Measurements from ENCODE around the gene USE1. TPM values are rescaled to one million over a fixed set of nuclear protein-coding genes. Genes with fewer than 3 reads are reported as not detected.
A peak's percentile ranks its signal among the peaks of the same experiment; 100 is the strongest.
"Not testable (repeated sequence)": the region's sequence is repeated elsewhere in the genome, so short reads cannot be mapped to it uniquely, and the experiment has no call there.

The USE1 gene, protein sequence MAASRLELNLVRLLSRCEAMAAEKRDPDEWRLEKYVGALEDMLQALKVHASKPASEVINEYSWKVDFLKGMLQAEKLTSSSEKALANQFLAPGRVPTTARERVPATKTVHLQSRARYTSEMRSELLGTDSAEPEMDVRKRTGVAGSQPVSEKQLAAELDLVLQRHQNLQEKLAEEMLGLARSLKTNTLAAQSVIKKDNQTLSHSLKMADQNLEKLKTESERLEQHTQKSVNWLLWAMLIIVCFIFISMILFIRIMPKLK
- 21.6 TPM for polyA plus RNA-seq (2013, experiment 1 of 2; ENCODE audit: insufficient read length)
- polyA plus RNA-seq (2013, experiment 2 of 2; ENCODE audit: insufficient read length): 27.4 TPM

DNA sequence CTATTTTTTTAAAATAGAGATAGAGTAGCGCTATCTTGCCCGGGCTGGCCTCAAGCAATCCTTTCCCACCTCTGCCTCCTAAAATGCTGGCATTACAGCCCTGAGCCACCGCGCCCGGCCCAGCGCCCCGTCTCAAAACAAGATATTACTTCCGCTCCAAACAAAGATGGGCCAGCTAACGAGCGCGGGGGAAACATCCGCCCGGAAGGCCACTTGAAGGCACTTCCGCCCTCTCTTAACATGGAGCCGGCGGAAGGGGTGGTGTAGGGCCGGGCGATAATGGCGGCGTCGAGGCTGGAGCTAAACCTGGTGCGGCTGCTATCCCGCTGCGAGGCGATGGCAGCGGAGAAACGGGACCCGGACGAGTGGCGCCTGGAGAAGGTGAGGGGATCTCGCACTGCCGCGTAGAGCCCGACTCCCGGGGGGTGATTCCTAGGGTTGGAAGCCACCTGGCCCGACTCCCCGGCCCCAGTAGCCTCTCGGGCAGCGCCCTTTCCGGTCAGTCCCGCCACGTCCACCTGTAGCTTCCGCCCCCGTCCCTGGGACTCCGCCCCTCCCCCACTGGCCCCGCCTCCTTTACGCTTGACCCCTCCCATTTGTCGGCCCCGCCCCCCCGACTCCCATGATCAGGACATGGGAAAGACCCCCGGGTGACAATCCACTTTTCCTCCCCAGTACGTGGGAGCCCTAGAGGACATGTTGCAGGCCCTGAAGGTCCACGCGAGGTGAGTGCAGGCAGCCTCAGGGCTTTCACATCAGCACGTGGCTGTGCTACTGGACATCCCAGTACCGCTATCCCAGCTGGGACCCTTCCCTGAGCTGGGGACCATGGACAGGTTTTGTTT, at the start of gene USE1:
USE1 (plus strand) TSS at position 231 of the 845 bp plus-strand sequence; CDS start at position 280, 49 bp downstream.
- peak; percentile 92 for DNase-seq

DNA sequence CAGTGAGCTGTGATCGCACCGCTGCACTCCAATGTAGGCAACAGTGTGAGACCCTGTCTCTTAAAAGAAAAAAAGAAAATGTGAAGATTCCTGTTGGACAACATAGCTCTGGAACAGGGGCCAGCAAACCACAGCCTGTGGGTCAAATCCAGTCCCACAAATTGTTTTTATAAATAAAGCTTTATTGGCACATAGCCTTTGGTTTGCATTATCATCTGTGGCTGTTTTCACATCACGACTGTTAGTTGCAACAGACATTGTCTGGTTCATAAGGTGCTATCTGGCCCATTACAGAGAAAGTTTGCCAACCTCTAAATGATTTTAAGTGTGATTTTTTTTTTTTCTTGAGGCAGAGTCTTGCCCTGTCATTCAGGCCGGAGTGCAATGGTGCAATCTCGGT, 49.4 kb upstream of the USE1 start:
- DNase-seq: no peak

DNA sequence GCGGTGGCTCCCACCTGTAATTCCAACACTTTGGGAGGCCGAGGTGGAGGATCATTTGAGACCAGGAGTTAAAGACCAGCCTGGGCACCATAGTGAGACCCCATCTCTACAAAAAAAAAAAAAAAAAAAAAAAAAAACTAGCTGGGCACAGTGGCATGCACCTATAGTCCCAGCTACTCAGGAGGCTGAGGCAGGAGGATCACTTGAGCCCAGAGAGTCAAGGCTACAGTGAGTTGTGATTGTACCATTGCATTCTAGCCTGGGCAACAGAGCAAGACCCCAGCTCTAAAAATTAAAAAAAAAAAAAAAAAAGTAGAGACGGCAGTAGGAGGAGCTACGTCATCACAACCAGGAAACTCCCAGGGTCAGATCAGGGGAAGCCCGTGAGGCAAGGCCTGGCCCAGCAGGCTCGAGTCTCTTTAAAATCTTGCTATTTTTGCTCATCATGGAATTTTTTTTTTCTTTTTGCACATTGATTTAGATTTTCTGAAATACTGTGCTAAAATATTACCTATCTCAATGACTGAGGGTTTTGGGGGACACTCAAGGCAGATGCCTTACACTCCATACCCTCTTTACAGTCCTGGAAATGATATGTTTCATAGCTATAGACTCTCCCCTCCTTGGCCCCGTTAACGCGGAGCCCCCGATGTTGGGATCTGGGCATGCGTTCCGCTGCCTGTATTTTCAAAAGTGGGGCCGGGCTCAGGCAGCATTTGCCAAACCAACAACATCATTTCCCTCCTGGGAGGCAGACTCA, 44.4 kb upstream of the USE1 start:
- no peak for DNase-seq

DNA sequence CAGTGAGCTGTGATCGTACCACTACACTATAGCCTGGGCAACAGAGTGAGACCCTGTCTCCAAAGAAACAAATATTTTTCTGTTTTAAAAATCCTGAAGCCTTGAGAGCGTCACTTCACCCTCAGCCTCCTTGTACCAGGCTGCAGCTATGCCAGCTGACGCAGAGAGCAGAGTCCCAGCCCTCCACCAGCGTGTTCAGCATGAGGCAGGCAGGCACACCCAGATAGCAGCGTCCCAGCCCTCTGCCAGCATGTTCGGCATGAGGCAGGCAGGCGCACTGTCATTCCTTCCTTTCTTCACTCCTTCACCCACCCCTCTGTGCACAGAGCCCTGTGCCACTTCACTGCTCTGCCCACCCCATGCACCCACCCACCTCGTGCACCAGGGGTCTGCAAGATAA, 43.3 kb upstream of the USE1 start:
- DNase-seq: no peak

DNA sequence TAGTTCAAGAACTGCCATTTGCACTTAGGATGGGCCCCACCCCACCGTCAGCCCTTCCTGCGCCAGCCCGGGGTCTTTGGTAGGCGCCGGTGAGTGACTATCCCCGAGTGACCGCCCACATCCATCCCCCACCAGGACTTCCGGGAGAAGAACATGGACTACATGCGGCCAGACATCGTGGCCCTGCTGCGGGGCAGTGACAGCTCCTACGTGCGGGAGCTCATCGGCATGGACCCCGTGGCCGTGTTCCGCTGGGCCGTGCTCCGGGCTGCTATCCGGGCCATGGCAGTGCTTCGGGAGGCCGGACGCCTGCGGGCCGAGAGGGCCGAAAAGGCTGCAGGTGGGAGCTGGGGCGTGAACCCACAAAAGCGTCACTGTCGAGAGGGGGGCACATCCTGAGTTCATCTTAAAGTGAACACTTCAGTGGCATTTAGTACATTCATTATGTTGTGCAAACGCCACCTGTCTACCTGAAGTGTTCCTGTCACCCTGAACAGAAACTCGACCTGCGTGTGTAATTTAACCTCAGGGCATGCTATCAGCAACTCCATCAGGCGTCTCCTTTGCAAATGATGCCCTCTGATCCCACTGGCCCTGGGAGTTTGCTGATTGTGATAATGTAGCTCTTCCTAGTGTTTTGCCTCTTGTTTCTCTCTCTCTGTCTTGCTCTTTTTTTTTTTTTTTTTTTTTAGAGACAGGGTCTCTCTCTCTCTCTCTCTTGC, 42.4 kb upstream of the USE1 start:
- no peak for DNase-seq

DNA sequence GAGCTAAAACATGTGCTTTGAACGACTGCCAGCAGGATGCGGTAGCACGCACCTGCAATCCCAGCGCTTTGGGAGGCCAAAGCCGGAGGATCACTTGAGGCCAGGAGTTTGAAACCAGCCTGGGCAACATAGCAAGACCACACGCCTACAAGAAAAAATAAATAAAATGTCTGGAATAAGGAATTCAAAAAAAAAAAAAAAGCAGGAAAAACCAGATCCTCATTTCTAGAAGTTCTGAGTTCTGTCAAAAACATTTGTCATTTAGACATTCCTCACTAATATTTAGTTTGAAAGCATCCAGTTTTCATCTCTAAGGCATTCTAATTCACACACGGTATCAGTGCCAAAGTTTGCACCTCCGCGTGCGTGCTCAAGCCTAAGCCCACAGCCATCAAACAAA, 36.9 kb upstream of the USE1 start:
- DNase-seq: no peak

DNA sequence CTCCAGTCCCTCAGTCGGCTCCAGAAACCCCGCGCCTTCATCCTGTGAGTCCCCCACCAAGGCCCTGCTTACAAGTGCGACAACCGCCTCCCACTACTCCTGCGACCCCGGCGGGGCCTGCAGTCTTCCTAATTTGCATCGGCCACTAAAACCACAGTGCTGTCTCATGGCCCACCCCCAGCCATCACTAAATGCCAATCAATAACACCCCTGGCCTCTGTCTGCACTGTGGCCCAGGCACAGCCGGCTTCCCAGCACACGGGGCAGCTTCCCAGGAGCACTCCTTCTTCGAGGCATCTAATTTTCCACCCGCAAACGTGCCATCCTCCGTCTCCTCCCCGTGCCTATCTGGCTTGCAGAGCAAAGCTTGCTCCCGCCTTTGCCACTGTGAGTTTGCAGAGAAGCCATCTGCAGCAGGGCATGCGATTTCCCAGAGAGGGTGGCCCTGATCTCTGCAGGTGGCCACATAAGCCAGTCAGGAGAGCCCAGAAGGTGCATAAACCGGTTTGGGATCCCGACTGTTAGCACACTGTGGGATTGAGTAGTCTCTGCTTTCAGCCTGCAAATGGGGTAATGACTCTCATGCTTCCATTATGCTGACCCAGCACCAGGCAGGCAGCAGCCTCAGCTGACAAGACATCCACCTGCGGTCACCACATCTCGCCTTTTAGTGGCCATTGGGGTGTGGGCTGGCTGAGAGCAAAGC, 34.0 kb upstream of the USE1 start:
- DNase-seq: no peak

DNA sequence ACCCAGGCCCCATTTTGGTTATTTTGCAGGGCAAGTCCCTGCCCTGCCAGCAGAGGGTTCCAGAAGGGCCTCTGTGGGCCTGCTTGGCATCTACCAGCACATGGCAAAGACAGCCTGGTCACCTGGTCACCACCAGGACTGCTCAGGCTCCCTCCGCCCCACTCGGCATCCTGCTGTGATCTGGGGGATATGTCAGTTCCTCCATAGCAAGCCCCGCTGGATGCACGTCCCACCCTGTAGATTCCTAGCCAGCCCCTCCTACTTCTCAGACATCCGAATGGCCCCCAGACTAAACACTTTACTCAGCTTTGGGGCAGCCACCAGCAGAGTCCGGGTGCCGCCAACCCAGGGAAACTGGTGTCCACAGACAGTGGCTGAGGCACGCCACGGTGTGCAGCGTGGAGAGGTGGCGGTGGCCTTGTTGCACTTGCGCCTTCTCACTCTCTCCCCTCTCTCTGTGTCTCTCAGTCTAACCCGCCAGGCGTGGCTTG, 31.8 kb upstream of the USE1 start:
- no peak for DNase-seq

DNA sequence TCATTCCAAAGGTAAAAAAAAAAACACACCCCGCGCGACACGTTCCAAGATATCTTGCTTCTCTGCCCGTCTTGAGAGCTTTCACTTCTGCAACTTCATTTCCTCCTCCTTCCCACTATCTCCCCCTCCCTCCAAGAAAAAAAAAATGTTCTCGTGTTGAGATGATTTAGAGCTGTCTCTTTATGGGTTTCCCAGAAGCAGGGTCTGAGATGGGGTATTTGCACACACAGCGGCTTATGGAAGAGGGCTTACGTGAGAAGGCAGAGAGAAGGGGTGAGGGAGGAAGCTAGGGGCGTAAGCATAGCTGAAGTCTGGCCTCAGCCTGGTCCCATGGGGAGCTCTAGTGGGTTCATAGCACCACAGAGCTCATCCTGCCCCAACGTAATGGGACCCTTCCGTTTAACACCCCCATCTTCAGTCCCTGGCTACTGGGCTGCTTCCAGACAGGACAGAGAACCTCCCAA, 31.3 kb upstream of the USE1 start:
- no peak for DNase-seq

DNA sequence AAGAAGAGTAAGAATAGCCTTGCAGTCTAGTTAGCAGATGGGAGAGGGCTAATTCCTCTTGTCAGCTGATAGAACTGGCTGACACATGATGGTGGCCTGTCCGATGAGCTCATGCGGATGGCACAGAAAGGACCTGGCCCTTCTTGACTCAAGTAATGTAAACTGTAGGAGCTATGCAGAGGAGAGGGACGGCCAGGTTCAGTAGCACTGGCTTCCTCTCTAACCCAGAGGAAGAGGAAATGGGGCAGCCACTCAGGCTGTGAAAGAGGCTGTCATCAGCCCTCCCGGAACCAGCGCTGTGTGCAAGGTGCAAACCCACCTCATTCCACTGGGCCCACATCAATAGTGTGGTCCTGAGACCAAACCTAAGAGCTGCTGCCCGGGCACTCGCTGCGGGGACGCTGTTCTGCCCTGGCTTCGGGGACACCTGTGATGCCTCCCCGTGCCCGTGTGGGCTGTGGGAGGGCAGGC, 30.8 kb upstream of the USE1 start:
- DNase-seq: no peak

DNA sequence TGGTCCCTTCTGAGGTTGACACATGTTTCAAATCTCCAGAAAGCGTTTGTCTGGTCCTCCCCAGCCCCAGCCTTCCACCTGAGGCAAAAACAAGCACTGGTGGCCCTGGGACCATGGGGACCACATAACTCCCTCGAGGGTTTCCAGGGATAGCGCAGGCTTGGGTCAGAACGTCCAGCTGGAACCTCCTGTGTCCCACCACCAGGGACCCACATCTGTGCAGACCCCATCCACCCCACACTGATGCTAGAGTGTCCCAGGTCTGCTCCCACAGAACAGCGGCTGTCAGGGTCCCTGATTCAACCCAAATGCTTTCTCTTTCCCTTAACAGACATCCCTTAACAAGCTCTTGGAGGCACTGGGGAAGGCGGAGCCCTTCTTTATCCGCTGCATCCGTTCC, 29.6 kb upstream of the USE1 start:
- DNase-seq: no peak

DNA sequence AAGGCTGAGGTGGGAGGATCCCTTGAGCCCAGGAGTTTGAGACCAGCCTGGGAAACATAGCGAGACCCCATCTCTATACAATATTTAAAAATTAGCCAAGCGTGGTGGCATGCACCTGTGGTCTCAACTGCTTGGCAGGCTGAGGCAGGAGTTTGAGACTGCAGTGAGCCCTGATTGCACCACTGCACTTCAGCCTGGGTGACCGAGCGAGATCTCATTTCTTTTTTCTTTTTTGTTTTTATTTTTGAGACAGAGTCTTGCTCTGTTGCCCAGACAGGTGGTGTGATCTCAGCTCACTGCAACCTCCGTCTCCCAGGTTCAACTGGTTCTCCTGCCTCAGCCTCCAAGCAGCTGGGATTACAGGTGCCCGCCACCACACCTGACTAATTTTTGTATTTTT, 23.4 kb upstream of the USE1 start:
- not testable (repeated sequence) for DNase-seq

DNA sequence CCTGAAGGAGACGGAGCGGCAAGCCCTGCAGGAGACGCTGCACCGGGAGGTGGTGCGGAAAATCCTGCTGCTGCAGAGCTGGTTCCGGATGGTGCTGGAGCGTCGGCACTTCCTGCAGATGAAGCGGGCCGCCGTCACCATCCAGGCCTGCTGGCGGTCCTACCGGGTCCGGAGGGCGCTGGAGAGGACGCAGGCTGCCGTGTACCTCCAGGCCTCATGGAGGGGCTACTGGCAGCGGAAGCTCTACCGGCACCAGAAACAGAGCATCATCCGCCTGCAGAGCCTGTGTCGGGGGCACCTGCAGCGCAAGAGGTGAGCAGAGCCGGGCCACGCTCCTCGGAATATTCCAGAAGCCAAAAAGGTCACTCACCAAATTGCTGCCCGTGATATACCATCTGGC, 22.4 kb upstream of the USE1 start:
- DNase-seq: no peak

DNA sequence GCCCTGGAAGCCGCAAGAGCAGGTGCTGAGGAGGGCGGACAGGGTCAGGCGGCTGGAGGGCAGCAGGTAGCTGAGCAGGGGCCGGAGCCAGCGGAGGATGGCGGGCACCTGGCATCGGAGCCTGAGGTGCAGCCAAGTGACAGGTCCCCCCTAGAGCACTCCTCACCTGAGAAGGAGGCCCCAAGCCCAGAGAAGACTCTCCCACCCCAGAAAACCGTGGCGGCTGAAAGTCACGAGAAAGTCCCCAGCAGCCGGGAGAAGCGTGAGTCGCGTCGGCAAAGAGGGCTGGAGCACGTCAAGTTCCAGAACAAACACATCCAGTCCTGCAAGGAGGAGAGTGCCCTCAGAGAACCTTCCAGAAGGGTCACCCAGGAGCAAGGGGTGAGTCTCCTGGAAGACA, 20.5 kb upstream of the USE1 start:
- DNase-seq: no peak

DNA sequence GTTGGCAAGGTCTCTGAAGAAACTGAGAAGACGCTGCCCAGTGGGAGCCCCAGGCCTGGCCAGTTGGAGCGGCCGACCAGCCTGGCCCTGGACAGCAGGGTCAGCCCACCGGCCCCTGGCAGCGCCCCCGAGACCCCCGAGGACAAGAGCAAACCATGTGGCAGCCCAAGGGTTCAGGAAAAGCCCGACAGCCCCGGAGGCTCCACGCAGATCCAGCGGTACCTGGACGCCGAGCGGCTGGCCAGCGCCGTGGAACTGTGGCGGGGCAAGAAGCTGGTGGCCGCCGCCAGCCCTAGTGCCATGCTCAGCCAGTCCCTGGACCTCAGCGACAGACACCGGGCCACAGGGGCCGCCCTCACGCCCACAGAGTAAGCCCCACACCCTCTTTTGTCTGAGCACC, 20.1 kb upstream of the USE1 start:
- no peak for DNase-seq

DNA sequence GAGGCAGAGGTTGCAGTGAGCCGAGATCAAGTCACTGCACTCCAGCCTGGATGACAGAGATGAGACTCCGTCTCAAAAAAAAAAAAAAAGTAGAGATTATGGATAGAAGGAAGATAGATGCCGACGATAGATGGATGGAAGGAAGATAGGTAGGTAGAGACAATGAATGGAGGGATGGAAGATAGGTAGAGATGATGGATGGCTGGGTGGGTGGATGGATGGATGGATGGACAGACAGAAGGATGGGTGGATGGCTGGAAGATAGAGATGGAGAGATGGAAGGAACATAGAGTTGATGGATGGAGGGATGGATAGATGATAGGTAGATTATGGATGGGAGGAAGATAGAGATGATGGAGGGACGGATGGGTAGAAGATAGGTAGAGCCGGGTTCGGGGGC, 18.5 kb upstream of the USE1 start:
- no peak for DNase-seq

DNA sequence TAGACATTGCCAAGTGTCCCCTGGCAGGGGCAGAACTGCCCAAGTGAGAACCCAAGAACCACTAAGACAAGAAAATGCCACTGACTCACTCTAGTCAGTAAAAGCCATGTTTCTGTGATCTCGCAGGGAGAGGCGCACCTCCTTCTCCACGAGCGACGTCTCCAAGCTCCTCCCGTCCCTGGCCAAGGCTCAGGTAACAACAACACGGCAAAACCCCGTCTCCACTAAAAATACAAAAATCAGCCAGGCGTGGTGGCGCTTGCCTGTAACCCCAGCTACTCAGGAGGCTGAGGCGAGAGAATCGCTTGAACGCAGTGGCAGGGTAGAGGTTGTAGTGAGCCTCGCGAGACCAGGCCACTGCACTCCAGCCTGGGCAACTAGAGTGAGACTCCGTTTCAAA, 17.5 kb upstream of the USE1 start:
- DNase-seq: no peak

DNA sequence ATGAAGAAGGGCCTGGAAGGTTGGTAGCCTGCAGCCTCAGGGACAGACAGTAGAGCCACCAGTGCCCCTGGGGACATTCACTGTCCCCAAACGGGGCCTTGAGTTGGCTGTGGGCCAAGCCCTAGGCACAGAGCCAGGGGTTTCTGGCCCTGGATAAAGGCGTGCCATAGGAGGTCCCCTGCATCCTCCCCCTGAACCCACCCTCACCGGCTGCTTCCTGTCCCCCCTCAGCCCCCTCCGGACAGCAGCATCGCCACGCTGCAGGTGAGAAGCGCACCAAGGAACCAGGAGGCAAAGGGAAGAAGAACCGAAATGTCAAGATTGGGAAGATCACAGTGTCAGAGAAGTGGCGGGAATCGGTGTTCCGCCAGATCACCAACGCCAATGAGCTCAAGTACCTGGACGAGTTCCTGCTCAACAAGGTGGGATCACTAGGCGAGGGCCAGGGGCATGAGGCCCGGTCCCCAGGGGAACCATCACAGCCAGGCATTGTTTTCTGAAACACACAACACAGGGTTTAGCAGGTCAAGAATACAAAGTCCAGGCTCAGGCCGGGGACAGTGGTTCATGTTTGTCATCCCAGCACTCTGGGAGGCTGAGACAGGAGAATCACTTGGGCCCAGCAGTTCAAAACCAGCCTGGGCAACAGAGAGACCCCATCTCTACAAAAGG, 14.6 kb upstream of the USE1 start:
- no peak for DNase-seq

DNA sequence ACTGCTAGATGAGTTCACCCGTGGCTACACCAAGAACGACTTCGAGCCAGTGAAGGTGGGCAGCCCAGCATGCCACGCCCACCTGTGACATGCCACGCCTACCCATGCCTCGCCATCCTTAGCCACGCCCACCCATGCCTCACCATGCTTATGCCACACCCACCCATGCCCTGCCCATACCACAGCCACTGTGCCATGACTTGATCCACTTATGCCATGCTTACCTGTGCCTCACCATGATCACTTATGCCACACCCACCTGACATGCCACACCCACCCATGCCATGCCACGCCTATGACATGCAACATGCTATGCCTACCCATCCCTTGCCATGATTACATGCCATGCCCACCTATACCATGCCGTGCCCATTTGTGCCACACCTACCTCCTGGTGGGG, 12.9 kb upstream of the USE1 start:
- DNase-seq: no peak

DNA sequence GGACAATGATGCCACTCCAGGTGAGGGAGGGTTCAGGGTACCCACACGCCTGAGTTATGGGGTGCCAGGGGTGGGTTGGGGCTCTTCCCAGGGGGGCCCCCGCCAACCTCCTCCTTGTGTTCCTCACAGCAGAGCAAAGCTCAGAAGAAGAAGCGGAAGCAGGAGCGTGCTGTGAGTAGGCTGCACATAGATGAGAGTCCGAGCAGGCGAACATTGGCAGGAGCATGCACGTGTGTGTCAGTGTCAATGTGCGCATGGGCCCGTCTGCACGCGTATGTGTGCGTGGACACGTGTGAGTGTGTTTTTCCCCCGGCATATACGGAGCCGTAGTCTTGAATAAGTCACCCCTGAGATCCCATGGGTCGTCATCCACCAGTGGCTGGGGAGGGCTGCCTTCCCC, 12.4 kb upstream of the USE1 start:
- DNase-seq: no peak
